ENCODE results near the gene BTBD9. TPM values are rescaled to one million over a fixed set of nuclear protein-coding genes. Genes with fewer than 3 reads are reported as not detected.
"Not testable (repeated sequence)": the region's sequence is repeated elsewhere in the genome, so short reads cannot be mapped to it uniquely, and the experiment has no call there.

BTBD9 gene
- total RNA-seq, 1 experiment from 2014 or later: 5.1 TPM

DNA sequence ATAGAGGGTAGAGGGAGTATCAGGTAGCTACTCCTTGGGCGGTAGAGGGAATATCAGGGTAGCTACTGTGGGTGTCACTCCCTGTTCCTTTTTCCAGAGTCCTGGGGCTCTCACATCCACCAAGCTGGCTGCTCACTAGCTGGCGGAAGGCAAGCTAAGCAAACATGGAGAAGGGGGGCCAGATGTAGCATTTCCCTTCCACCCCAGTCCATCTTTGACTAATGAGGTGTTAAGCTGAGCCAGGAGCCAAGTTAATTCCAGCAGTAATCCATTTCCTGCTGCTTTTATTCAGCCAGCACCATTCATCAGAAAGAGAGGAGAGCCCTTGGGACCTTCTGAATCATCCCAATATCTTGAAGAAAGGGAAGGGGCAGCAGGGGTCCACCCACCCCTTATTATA is 490.2 kb downstream of the BTBD9 start:
- DNase-seq (ENCODE audit: low spot score): no peak

GRCh38 chr6:38148606-38149005 is 491.1 kb downstream of the BTBD9 start:
- no peak for DNase-seq (ENCODE audit: low spot score)

- no peak for DNase-seq (ENCODE audit: low spot score)
These were observed 493.0 kb downstream of the BTBD9 start for GRCh38 chr6:38146734-38147027.

DNA sequence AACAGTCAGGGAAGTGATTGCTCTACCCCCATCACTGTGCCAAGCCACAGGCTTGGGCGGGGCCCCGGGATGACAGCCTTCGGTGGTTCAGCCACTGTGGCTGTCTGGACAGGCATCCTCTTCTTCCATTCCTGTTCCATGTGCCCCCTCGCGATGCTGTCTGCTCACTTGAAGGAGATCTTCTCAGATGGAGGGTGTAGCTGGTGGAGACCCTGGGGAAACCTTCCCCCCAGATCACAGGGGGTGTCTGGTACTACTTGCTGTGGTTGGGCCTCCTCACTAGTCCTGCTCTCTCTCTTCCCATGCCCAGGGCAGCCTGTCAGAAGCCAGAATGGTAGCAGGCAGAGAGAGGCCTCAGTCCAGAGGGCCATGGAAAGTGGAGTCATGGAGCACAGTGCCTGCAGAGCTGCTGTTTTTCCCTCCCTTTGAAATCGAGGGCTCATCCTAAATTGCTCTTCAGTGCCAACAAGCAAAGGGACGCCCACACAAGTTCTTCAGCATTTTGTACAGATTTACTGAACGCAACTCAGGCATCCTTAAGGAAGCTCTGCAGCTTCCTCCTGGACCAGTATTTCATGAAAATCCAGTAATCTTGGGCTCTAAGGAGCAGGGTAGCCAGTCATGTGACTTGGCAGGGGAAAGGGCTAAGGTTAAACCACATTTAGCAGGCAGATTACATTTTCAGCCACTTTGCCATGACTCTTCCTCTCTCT is 493.6 kb downstream of the BTBD9 start:
- DNase-seq (ENCODE audit: low spot score): no peak

GRCh38 chr6:38144365-38144945 is 495.3 kb downstream of the BTBD9 start:
- DNase-seq (ENCODE audit: low spot score): no peak

DNA sequence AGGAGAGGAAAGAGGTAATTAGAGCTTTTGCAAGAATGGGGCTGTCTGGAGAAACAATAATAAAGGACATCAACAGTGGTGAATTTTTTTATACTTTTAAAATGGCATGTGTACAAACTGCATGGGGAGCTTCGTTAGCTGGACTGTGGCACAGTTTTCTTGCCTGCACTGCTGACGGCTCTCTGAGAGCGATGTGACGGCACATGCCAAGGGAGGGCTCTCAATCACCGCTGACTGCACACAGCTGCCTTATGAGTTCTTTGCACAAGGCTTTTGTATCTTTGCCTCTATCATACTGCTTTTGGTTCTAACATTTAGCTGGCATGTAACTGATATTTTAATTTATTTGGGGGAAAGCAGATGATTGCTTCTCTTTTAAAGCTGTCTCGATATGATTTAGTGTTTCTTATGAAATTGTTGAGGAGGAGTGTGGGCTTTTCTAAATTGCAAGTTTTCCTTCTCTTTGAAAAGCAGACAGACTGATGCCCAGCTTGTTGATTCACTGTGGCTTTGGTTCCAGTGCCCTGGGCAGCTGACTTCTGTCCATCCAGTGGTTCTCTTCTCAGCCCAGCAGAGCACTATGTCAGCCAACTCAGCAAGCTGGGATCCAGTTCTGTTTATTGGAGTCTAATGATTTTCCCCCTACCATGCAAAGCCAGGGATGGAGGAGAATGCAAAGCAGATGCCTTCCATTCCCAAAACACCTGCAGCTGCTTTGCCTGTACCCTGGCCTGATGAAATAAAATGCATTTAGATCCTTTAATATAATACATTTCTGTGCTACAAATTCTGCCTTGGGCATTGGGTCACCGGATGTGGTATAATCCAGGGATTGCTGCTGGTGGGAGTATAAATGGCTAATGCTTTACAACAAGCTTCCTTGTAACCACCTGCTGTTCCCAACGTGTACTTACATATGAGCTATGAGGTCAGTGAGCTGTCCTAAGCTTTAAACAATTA is 496.3 kb downstream of the BTBD9 start:
- DNase-seq (ENCODE audit: low spot score): no peak

- no peak for DNase-seq (ENCODE audit: low spot score)
These were observed 497.4 kb downstream of the BTBD9 start for GRCh38 chr6:38142178-38142902.

GRCh38 chr6:38141716-38142115 is 498.0 kb downstream of the BTBD9 start:
- no peak for DNase-seq (ENCODE audit: low spot score)

DNA sequence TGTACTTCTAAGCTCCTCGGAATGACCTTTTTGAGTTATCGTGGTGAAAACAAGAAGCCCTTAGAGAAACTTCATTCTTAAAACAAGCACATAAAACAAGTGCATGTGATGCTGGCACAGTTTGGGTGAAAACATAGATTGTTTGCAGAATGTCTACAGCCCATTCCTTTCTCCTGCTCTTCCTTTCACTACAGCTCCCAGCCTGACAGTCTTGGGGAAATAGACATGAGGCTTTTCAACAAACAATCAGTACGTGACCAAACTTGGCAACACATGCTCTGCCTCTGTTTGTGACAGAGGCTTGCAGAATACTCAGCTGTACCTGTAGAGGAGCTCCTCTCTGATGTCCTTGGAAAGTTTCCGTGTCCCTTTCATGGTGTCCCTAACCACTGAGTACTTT is 498.6 kb downstream of the BTBD9 start:
- no peak for DNase-seq (ENCODE audit: low spot score)

DNA sequence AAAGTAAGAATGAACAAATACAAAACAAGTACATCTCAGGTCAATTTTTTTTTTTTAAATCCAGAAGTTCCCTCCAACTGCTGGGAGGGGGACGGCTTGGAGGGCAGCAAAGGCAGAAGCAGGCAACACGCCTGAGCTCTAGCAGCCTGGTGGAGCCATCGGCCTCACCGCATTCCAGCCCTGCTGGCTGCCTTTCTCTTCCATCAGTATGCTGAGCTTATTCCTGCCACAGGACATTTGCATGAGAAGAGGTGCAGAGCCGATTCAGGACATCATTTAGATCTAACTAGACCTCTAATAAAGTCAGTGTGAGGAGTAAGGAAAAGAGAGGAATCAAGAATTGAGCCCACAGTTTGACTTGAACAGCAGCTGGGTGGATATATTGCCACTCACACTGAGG is 501.4 kb downstream of the BTBD9 start:
- no peak for DNase-seq (ENCODE audit: low spot score)

DNA sequence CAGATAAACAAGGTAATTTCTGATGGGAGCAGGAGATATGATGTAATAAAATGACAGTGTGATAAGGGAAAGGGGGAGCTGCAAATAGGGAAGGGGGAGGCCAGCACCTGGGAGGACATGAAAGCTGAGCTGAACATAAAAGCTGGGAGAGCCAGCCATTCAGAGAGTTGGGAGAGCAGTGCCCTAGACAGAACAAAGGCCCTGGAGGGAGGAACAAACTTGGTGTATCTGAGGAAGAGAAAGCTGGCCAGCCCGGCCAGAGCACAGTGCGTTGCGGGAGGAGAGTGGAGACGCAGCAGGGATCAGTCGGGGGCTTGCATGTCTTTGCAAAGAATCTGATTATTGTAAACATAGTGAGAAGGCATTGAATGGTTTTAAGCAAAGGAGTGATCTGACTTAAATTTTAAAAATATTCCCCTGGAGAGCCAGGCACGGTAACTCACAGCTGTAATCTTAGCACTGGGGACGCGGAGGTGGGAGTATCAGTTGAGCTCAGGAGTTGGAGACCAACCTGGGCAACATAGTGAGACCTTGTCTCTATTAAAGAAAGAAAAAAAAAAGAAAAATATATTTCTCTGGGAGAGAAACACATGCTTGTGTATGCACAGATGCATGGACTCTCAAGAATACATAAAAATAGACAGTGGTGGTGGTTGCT is 502.0 kb downstream of the BTBD9 start:
- no peak for DNase-seq (ENCODE audit: low spot score)

DNA sequence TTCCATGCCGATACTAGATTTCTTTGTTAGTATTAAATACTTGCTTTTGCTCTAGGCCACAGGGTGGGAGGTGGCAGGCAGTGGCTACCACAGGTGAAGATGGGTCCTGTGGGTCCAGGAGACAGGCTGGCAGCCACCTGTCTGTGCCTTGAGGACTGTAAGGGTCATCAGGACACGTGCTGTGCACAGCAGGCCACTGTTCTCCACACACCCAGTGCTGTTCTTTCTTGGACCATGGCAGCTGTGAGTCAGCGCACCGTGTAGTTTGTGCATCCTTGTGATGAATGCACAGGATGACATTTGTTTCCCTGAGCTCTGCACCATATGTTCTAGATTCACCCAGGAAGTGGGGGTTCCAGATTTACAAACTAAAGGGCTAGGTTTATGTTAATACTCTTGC is 503.2 kb downstream of the BTBD9 start:
- DNase-seq (ENCODE audit: low spot score): no peak

DNA sequence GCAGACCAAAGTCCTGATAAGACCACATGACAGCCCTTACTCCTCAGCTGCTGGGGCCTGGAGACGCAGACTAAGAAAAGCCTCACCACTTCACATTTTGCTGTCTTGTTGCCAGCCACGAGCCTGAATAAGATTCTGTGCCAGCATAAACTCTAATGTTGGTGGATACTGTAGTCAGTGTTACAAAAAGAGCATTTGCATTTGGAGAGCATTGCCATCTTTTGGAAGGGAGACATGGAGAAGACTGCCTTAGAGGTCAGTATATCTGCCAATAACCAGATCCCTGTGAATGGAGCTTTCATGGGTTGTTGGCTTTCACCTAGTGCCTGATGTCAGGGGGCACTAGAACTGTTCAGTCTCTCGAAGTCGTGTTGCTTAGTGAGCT is 505.0 kb downstream of the BTBD9 start:
- no peak for DNase-seq (ENCODE audit: low spot score)

DNA sequence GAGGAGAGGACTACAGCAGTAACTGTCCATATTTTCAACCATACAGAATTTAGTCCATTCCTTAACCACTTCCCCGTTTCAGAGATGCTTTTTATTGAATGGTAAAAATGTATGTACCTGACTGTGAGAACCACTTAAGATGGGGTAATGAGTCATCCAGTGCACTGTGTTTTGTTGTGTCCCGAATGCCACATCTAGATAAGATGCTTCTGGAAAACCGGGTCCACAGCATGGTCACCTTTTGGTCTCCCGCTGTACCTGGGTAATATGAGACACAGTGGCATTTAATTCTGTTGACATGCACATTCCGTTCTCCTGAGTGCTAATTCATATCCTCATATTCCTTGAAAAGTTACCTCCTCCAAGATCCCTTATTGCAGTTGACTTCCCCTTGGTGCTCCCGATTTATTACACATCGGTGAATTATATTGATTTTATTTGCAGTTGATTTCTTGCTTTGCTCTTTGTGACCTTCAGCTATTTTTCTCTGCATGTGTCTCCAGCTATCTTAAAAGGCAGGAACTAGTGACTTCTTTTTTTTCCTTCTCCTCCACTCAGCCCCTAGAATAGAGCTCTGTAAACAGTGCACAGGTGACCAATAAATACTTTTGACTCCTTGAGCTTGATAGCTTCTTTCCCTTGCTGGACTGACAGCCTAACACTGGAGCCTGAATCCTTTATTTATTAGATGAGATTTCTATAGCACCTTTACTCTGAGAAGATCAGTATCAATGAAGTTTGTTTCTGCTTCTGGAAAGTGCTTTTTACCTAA is 505.6 kb downstream of the BTBD9 start:
- no peak for DNase-seq (ENCODE audit: low spot score)

DNA sequence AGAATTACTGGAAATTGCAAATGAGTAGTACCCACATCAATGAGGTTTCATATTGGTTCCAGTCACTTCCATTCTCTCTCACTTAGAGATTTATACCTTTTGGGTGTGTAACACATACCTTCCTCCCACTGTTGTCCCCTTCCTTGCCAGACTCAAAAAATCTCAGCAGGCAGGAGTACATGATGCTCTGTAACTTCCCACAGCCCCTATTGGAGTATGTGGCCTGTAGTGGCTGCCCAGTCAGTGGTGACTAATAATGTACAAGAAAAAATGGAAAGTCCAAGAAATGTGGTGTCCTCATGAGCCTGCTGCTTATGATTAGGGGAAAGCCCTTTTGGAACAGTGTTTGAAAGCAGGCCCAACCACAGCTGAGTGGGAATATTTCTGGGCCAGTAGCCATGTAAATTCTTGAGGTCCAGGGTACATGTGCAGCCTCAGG is 508.2 kb downstream of the BTBD9 start:
- DNase-seq (ENCODE audit: low spot score): no peak

DNA sequence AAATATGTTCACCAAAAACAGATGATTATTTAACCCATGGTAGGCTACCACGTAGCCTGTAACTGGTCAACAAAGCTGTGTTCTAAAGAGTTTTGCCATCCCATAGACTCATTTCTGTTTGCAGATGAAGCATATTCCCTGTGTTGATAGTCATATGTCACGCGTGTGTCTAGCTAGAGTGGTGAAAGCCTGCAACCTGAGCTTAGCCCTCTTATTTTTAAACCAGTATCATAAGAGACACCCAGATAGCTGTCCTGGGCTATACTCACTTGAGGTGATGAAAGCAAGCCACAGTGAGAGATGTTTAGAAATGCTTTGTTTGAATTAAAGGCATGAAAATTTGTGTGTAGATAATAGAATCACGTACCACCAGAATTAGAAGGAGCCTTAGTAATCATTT is 512.4 kb downstream of the BTBD9 start:
- no peak for DNase-seq (ENCODE audit: low spot score)

- not testable (repeated sequence) for DNase-seq (ENCODE audit: low spot score)
These were observed 515.4 kb downstream of the BTBD9 start for GRCh38 chr6:38124224-38124926.

DNA sequence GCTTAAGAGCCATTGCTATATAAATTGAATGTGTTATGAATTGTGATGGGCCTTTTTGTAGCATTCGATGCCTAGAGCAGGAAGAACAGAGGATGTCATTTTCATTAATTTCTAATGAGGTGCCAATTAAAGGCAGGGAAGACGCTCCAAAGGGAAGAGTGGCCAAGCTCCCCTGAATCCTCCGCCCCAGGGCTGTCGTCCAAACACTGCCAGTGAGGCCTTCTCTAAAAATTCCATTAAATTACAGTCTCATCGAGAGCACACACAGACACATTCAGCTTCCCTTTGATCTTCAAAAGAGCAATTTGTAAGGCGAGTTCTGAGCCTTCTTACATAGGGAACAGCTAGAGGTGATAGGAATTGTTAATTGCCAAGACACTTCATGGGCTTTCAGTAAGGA is 520.2 kb downstream of the BTBD9 start:
- no peak for DNase-seq (ENCODE audit: low spot score)

DNA sequence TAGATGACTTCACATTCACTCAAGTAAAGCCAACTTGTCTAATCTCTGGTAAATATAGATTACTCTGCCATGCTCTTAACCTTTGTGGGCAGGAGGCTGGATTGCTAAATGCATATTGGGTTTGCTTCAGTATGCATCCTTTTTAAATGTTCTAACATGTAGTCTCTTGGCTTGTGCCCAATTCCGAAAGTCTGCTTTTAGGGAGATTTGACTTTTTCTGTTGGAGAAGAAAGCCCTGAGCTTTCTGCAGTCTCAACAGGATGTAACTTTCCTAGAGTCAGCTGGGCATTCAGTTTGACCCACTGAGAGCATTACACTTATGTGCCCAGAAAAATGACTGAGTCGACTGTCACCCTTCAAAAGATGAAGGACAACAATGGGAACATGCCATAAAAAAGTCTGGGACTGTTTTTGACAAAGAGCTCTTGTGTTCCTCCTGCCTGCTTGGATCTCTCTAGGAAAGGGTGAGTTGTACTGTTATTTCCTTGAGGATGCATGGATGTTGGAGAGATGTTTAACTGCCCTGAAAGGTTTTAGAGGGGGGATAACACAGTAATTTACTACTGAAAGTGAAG is 520.9 kb downstream of the BTBD9 start:
- DNase-seq (ENCODE audit: low spot score): no peak

Measured in HT-29 (cell line).